Progenitor cell of endocrine pancreas (in vitro differentiated cells): ENCODE measurements around the gene RIMBP2. TPM values are rescaled to one million over a fixed set of nuclear protein-coding genes. Genes with fewer than 3 reads are reported as not detected.

Source experiments
- DNase-seq: peaks from one replicate; pipeline ENCODE4 v3.0.0; 2021; ENCODE audit warnings: low spot score; ENCODE audit not compliant: unreplicated experiment
- H3K27ac Mint-ChIP-seq: 2 replicates; pipeline ENCODE4 v1.8.0; 2021; ENCODE audit warnings: mild to moderate bottlenecking, moderate library complexity, mixed read lengths
- H3K27me3 Mint-ChIP-seq: 2 replicates; pipeline ENCODE4 v1.8.0; 2021; ENCODE audit warnings: mixed read lengths
- H3K36me3 Mint-ChIP-seq: 2 replicates; pipeline ENCODE4 v1.8.0; 2022; ENCODE audit warnings: mixed read lengths; ENCODE audit not compliant: insufficient read depth
- H3K4me1 Mint-ChIP-seq: 2 replicates; pipeline ENCODE4 v1.8.0; 2021; ENCODE audit warnings: low read depth, mixed read lengths
- H3K4me3 Mint-ChIP-seq: 2 replicates; pipeline ENCODE4 v1.8.0; 2021; ENCODE audit warnings: low read depth, mild to moderate bottlenecking, moderate library complexity, mixed read lengths
- H3K9me3 Mint-ChIP-seq: 2 replicates; pipeline ENCODE4 v1.8.0; 2021; ENCODE audit warnings: low read depth, mixed read lengths
- total RNA-seq: library from RNA; stranded (reverse); gene quantifications from 2 replicates; pipeline ENCODE4 v1.2.1, GENCODE V29; 2021
- TF ChIP-seq, protein P1 (sequence below): fragments of 200-600 bp; sonication (generic); IDR thresholded peaks from one replicate; pipeline ENCODE4 v1.5.0; 2021; ENCODE audit warnings: antibody characterized with exemption, mild to moderate bottlenecking; ENCODE audit not compliant: unreplicated experiment

The RIMBP2 gene
- total RNA-seq, 1 donor from 2014 or later: 31.6 TPM

GRCh38 chr12:130394906-130395305, 321.2 kb downstream of the RIMBP2 start:
- TF ChIP-seq, protein P1, sequence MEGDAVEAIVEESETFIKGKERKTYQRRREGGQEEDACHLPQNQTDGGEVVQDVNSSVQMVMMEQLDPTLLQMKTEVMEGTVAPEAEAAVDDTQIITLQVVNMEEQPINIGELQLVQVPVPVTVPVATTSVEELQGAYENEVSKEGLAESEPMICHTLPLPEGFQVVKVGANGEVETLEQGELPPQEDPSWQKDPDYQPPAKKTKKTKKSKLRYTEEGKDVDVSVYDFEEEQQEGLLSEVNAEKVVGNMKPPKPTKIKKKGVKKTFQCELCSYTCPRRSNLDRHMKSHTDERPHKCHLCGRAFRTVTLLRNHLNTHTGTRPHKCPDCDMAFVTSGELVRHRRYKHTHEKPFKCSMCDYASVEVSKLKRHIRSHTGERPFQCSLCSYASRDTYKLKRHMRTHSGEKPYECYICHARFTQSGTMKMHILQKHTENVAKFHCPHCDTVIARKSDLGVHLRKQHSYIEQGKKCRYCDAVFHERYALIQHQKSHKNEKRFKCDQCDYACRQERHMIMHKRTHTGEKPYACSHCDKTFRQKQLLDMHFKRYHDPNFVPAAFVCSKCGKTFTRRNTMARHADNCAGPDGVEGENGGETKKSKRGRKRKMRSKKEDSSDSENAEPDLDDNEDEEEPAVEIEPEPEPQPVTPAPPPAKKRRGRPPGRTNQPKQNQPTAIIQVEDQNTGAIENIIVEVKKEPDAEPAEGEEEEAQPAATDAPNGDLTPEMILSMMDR: no peak
- peaks cover 19% of the 10 kb centered on the region for H3K27me3 Mint-ChIP-seq
- peaks cover 3% of the 10 kb centered on the region for H3K4me1 Mint-ChIP-seq
- no peaks in the 10 kb centered on the region for H3K36me3 Mint-ChIP-seq
- peaks cover 3% of the 10 kb centered on the region for H3K9me3 Mint-ChIP-seq
- H3K4me3 Mint-ChIP-seq: no peak overlapping the region
- no peak for DNase-seq
- no peak overlapping the region for H3K27ac Mint-ChIP-seq

- TF ChIP-seq, protein P1: no peak
- Mint-ChIP-seq H3K9me3 (peaks cover 3% of the 10 kb centered on the region), H3K27ac (no peak overlapping the region), H3K36me3 (no peaks in the 10 kb centered on the region), H3K27me3 (peaks cover 16% of the 10 kb centered on the region), H3K4me1 (no peaks in the 10 kb centered on the region), H3K4me3 (no peak overlapping the region)
- DNase-seq: no peak
Measured at GRCh38 chr12:130391186-130391585, 324.9 kb downstream of the RIMBP2 start.

DNA sequence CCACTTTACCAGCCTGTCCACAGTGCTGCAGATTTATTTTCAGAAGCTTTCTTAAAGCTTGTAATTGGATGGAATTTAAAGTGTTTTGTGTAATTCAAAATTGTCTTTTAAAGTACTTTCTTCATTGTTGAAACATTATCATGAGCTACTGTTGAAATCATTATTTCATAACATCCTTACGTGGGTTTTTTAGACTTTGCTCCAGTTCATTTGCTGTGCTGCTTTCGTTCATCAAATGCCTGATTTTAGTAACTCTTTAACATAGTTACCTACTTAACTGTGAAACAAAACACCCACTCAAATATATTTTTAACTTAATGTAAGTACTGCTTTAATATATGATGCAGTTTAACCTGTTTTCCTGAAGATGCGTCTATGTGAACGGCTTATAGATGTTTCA, 330.9 kb downstream of the RIMBP2 start:
- peaks cover 5% of the 10 kb centered on the region for H3K4me1 Mint-ChIP-seq
- no peak for DNase-seq
- TF ChIP-seq, protein P1: no peak
- no peak overlapping the region for H3K27ac Mint-ChIP-seq
- H3K36me3 Mint-ChIP-seq: no peaks in the 10 kb centered on the region
- peaks cover 21% of the 10 kb centered on the region for H3K27me3 Mint-ChIP-seq
- H3K9me3 Mint-ChIP-seq: no peaks in the 10 kb centered on the region
- no peak overlapping the region for H3K4me3 Mint-ChIP-seq

- no peak for DNase-seq
- Mint-ChIP-seq H3K27ac (no peak overlapping the region), H3K9me3 (no peaks in the 10 kb centered on the region), H3K36me3 (no peaks in the 10 kb centered on the region), H3K4me3 (no peak overlapping the region), H3K27me3 (peaks cover 18% of the 10 kb centered on the region), H3K4me1 (peaks cover 5% of the 10 kb centered on the region)
- TF ChIP-seq, protein P1: no peak
Measured at GRCh38 chr12:130384234-130384633, 331.9 kb downstream of the RIMBP2 start.

GRCh38 chr12:130382818-130383217, 333.3 kb downstream of the RIMBP2 start:
- Mint-ChIP-seq H3K36me3 (no peaks in the 10 kb centered on the region), H3K4me3 (no peak overlapping the region), H3K4me1 (peaks cover 5% of the 10 kb centered on the region), H3K27ac (no peak overlapping the region), H3K9me3 (no peaks in the 10 kb centered on the region), H3K27me3 (peaks cover 28% of the 10 kb centered on the region)
- DNase-seq: no peak
- TF ChIP-seq, protein P1: no peak
